Measurements from ENCODE around the gene ECSIT. TPM values are rescaled to one million over a fixed set of nuclear protein-coding genes. Genes with fewer than 3 reads are reported as not detected.

Gene ECSIT
- total RNA-seq, 2 donors from 2014 or later, result 27.9 TPM

DNA sequence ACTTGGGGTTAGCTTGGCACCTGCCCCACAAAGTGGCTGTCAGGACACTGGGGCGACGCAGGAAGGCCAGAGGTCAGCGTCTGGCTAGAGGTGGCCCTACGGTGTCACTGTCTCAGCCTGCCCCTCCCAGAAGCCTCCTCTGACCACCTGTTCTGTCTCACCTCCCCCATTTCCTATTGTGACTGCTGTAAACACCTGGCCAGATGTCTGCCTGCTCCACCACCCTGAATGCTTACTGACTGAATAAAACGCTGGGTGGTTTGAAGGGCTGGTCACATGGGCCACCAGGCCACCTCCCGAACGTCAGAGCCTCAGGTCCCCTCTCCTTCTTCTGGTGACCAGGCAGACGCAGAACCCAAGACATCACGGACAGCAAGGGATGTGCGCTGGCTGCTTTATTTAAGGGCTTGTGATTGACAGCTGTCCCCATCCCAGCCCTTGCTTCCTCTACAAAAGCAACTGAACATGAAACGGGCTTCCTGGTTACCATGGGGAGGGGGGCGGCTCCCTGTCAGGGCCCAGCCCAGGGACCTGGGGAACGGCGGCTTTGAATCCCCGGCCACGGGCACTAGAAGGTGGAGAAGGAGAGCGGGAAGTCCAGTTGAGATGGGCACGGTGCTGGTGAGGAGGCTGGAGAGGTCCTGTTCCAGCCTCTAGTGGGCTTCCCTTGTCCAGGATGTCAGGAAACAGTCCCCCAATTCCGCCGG is 23.9 kb upstream of the ECSIT start:
- no peak for DNase-seq (ENCODE audit: low spot score)

GRCh38 chr19:11551603-11552235 is 22.8 kb upstream of the ECSIT start:
- intact Hi-C loops (cut with DNase I), result no loop called here
- peak; percentile 88 for DNase-seq (ENCODE audit: low spot score)

More for the DNA sequence above, 23.9 kb upstream of the ECSIT start:
- intact Hi-C loops (cut with DNase I), result no loop called here

DNA sequence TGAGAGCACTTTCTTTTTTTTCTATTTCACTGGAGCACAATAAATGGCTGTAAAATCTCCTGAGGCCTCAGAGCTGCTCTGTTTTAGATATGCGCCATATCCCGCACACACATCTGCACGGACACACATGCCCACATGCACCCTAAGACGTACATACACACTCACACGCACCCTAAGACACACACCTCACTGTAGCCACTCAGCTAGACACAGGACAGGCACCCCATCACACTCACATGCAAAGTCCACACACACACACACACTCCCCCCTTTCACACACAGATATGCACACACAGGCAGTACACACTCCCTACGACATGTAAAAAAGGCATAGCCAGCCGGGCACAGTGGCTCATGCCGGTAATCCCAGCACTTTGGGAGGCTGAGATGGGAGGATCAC is 21.3 kb upstream of the ECSIT start:
- intact Hi-C loops (cut with DNase I), result no loop called here
- DNase-seq (ENCODE audit: low spot score), result no peak

DNA sequence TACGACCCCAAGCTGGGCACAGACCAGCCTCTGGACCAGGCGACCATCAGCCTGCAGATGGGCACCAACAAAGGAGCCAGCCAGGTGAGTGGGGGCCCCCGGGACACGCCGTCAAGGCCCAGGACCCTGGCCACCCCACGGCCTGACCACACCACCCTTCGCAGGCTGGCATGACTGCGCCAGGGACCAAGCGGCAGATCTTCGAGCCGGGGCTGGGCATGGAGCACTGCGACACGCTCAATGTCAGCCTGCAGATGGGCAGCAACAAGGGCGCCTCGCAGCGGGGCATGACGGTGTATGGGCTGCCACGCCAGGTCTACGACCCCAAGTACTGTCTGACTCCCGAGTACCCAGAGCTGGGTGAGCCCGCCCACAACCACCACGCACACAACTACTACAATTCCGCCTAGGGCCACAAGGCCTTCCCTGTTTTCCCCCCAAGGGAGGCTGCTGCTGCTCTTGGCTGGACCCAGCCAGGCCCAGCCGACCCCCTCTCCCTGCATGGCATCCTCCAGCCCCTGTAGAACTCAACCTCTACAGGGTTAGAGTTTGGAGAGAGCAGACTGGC is 20.5 kb upstream of the ECSIT start:
- intact Hi-C loops (cut with DNase I), result no loop called here
- no peak for DNase-seq (ENCODE audit: low spot score)

GRCh38 chr19:11547929-11548700 is 19.2 kb upstream of the ECSIT start:
- no peak for DNase-seq (ENCODE audit: low spot score)
- intact Hi-C loops (cut with DNase I), result loop anchor here in 1 of 2 donors (2.0 kb wide), 1 partner anchor 79 kb away; no protein-coding TSS in a partner anchor

- intact Hi-C loops (cut with DNase I), result no loop called here
- no peak for DNase-seq (ENCODE audit: low spot score)
Observed at GRCh38 chr19:11541238-11541637, 12.3 kb upstream of the ECSIT start.

GRCh38 chr19:11540645-11541044 is 11.7 kb upstream of the ECSIT start:
- intact Hi-C loops (cut with DNase I), result no loop called here
- DNase-seq (ENCODE audit: low spot score), result no peak

GRCh38 chr19:11539495-11540365 is 10.8 kb upstream of the ECSIT start:
- intact Hi-C loops (cut with DNase I), result no loop called here
- no peak for DNase-seq (ENCODE audit: low spot score)

DNA sequence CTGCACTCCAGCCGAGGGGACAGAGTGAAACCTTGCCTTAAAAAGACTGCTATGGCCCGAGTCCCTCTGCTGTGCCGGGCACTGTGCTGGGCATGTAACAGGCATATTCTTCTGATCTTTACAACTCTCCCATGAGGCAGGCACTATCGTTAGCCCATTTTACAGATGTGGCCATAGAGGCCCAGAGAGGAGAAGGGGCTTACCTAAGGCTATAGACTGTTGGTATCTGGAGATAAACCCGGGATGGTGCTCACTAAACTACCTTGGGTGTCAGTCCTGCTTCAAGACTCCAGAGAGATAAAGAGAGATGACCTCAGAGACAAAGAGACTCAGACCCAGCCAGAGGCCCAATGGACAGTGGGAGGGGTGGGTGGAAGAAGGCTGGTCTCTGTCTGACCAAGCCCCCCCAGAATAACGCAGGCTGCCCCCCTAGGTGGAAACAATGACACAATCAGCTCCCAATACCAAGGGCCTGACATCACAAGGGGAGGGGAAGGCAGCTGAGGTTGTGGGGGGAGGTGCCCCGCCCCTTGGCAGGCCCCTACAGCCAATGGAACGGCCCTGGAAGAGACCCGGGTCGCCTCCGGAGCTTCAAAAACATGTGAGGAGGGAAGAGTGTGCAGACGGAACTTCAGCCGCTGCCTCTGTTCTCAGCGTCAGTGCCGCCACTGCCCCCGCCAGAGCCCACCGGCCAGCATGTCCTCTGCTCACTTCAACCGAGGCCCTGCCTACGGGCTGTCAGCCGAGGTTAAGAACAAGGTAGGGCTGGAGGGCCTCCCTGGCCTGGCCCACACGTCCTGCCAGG is 9.5 kb upstream of the ECSIT start, which contains the start of gene CNN1:
TSS of gene CNN1 (plus strand) at position 620 of the 805 bp plus-strand sequence. CDS start at position 697, 77 bp downstream.
- intact Hi-C loops (cut with DNase I), result no loop called here
- peak; percentile 93 for DNase-seq (ENCODE audit: low spot score)

GRCh38 chr19:11535792-11536595 is 7.1 kb upstream of the ECSIT start:
- intact Hi-C loops (cut with DNase I), result no loop called here
- peak; percentile 97 for DNase-seq (ENCODE audit: low spot score)

DNA sequence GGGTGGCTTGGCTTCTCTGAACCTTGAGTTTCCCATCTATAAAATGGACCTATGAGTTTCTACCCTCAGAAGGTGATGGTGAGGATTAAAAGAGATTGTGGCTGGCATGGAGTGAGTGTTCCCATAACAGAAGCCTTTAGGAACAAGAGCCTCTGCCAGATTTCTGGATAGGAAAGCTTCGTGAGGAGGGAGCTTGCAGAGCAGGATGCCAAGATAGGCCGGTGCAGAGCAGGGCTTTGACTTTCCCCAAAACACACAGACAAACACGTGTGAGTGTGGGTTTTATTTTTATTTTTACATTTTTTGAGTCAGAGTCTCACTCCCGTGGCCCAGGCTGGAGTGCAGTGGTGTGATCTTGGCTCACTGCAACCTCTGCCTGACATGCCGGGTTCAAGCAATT is 6.0 kb upstream of the ECSIT start:
- no peak for DNase-seq (ENCODE audit: low spot score)
- intact Hi-C loops (cut with DNase I), result no loop called here

DNA sequence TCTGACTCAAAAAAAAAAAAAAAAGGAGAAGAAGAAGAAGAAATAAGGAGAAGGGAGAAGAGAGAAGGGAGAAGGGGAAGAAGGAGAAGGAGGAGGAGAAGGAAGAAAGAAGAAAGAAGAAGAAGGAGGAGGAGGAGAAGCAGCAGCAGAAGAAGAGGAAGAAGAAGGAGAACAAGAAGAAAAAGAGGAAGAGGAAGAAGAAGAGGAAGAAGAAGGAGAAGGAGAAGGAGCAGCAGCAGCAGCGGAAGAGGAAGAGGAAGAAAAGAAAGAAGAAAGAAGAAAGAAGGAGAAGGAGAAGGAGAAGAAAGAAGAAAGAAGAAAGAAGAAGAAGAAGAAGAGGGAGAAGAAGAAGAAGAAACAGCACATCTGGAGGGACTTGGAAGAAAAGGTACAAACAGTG is 5.6 kb upstream of the ECSIT start:
- intact Hi-C loops (cut with DNase I), result no loop called here
- DNase-seq (ENCODE audit: low spot score), result no peak

DNA sequence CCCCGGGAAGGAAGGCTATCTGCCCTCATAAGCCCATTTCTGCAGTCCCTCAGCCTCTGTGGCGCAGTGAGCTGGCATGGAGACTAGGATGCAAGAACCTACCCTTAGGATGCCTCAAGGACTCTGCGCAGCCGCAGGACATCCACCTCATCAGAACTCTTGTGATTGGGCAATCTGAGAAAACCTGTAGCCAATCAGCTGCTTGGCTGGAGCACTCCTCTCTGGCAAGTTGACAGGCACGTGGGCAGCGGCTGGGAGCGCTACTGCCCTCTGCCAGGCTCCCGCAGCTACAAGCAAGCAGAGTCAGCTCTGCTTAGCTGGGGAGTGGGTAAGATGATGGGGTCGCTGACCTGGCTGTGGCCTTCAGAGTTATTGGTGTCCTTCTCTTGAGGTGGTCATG is 1.5 kb upstream of the ECSIT start:
- DNase-seq (ENCODE audit: low spot score), result peak; percentile 89

DNA sequence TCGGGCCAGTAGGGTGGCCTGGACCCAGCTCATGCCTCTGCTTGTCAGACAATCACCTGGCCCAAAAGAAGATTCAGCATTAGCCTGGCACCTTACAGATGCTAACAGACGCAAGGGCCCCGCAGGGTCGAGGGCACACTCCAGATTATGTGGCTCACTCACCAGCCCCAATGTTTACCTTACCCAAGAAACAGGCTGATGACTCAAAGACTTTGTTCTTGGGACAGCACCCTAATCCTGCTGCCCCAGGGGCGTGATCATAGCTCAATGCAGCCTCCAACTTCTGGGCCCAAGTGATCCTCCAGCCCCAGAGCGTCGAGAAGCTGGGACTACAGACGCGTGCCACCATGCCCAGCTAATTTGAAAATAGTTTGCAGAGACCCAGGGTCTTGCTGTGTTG is 9.8 kb downstream of the ECSIT start:
- intact Hi-C loops (cut with DNase I), result no loop called here
- no peak for DNase-seq (ENCODE audit: low spot score)

More for the DNA sequence above, 1.5 kb upstream of the ECSIT start:
- intact Hi-C loops (cut with DNase I), result no loop called here

DNA sequence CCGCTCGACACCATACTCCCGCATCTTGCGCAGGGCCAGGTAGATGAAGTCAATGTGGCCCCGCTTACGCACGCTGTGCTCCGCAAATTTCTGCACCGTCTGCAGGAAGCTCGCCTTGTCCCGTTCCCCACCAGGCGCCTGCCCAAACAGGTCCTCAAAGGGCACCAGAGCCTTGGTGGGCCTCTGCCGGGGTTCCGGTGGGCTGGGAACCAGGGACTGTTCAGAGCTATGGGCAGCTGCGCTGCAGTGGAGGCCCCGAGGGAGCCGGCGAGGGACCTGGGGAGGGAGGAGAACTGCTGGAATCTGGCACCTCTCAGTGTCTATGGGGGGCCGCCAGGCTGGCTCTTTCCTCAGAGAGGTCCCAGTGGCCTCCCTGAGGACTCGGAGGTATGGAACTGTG is 15.0 kb downstream of the ECSIT start:
- intact Hi-C loops (cut with DNase I), result no loop called here
- DNase-seq (ENCODE audit: low spot score), result no peak

DNA sequence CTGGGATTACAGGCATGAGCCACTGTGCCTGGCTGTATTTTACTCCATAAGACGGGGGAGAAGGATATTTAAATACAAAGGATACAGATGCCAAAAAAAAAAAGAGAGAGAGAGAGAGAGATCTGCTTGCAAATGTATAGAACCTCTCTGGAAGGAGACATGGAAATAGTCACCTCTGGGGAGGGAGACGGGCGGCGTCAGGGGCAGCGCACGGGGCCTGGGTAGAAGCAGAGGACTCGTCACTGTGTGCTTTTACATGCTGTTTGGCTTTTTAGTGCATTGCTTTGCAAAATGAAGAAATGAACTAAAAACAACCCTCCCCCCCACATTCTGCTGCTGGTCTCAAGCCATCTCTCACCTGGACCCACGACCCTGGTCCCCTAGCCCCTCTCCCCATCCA is 18.5 kb downstream of the ECSIT start:
- no peak for DNase-seq (ENCODE audit: low spot score)
- intact Hi-C loops (cut with DNase I), result no loop called here

GRCh38 chr19:11507370-11508078 is 21.4 kb downstream of the ECSIT start:
- DNase-seq (ENCODE audit: low spot score), result no peak
- intact Hi-C loops (cut with DNase I), result no loop called here
